Measurements from ENCODE around the gene RPLP1. TPM values are rescaled to one million over a fixed set of nuclear protein-coding genes. Genes with fewer than 3 reads are reported as not detected.

The RPLP1 gene
- total and polyA plus RNA-seq, 2 of the 8 experiments (the other 6 are each of a cell fraction or from before 2014, with no cell fraction given), result 2,089 to 4,387 TPM

- TF ChIP-seq SP2 (IDR thresholded peaks at IDR 0.05; ENCODE audit: low read length) (no peak), GTF2F1 (IDR thresholded peaks at IDR 0.05; ENCODE audit: borderline replicate concordance, low read depth, low read length) (no peak), CHD2 (IDR thresholded peaks at IDR 0.05; ENCODE audit: low read length) (no peak)
These were observed 9.5 kb upstream of the RPLP1 start (continued) for GRCh38 chr15:69443032-69443611.

Measured in H1 (cell line).